Astrocyte (in vitro differentiated cells and primary cell): ENCODE data around the gene MAPK10.
"Not testable (repeated sequence)": the region's sequence is repeated elsewhere in the genome, so short reads cannot be mapped to it uniquely, and the experiment has no call there.

Experiments used
- CTCF ChIP-seq: IDR thresholded peaks from 2 replicates; pipeline ENCODE4 v1.5.1; 2011; ENCODE audit warnings: low read depth, mild to moderate bottlenecking, inconsistent platforms, low read length, moderate library complexity; ENCODE audit not compliant: insufficient read depth
- EZH2 ChIP-seq: IDR thresholded peaks from 2 replicates; pipeline ENCODE4 v1.6.1; 2012; ENCODE audit warnings: mild to moderate bottlenecking, low read length, inconsistent platforms; ENCODE audit not compliant: insufficient read depth

GRCh38 chr4:86021671-86022070 is 338.2 kb downstream of the MAPK10 start:
- TF ChIP-seq CTCF, EZH2: not testable (repeated sequence)
